Testis (tissue), 2 donors: ENCODE data around the gene KRT3.

Source experiments
- POLR2A ChIP-seq: fragments of 450-650 bp; IDR thresholded peaks from one replicate; pipeline ENCODE4 v1.6.1; 2017; ENCODE audit warnings: antibody characterized with exemption, mild to moderate bottlenecking, moderate library complexity
- TF ChIP-seq, protein P1 (sequence below), 3 experiments: fragments of 450-650 bp in 2 of 3; fragments of 200-600 bp in 1 of 3; sonication (generic) in 1 of 3; IDR thresholded peaks; one replicate each; pipeline ENCODE4 v1.5.1; 2016 to 2019; ENCODE audit warnings: antibody characterized with exemption in 3 of 3, mild to moderate bottlenecking in 2 of 3, moderate library complexity in 1 of 3

- TF ChIP-seq, protein P1, sequence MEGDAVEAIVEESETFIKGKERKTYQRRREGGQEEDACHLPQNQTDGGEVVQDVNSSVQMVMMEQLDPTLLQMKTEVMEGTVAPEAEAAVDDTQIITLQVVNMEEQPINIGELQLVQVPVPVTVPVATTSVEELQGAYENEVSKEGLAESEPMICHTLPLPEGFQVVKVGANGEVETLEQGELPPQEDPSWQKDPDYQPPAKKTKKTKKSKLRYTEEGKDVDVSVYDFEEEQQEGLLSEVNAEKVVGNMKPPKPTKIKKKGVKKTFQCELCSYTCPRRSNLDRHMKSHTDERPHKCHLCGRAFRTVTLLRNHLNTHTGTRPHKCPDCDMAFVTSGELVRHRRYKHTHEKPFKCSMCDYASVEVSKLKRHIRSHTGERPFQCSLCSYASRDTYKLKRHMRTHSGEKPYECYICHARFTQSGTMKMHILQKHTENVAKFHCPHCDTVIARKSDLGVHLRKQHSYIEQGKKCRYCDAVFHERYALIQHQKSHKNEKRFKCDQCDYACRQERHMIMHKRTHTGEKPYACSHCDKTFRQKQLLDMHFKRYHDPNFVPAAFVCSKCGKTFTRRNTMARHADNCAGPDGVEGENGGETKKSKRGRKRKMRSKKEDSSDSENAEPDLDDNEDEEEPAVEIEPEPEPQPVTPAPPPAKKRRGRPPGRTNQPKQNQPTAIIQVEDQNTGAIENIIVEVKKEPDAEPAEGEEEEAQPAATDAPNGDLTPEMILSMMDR (IDR thresholded peaks at IDR 0.05): no peak
- no peak for TF ChIP-seq POLR2A
Observed at GRCh38 chr12:52817699-52818238, 21.9 kb upstream of the KRT3 start.
